ENCODE measurements around the gene KRT78. TPM values are rescaled to one million over a fixed set of nuclear protein-coding genes. Genes with fewer than 3 reads are reported as not detected.

KRT78 gene
- total RNA-seq, 1 experiment from 2014 or later, result 0.34 TPM

Other genes with a start within 250 kb of the KRT78 start
- gene KRT72, start 247.5 kb downstream of the KRT78 start, total RNA-seq (2014; rRNA removed; shearing (Covaris generic)), result not detected in 2 replicates
- not detected in 2 replicates for gene KRT73, start 230.4 kb downstream of the KRT78 start, total RNA-seq (2014; rRNA removed; shearing (Covaris generic))
- gene KRT2, start 196.8 kb downstream of the KRT78 start, total RNA-seq (2014; rRNA removed; shearing (Covaris generic)), result not detected in 2 replicates
- gene KRT1, start 168.6 kb downstream of the KRT78 start, total RNA-seq (2014; rRNA removed; shearing (Covaris generic)), result not detected in 2 replicates
- gene KRT77, start 145.5 kb downstream of the KRT78 start, total RNA-seq (2014; rRNA removed; shearing (Covaris generic)), result not detected in 2 replicates
- not detected in 2 replicates for gene KRT76, start 71.6 kb downstream of the KRT78 start, total RNA-seq (2014; rRNA removed; shearing (Covaris generic))
- not detected in 2 replicates for gene KRT3, start 52.9 kb downstream of the KRT78 start, total RNA-seq (2014; rRNA removed; shearing (Covaris generic))
- gene KRT4, start 34.9 kb downstream of the KRT78 start, total RNA-seq (2014; rRNA removed; shearing (Covaris generic)), result not detected in 2 replicates
- gene KRT79, start 14.7 kb downstream of the KRT78 start, total RNA-seq (2014; rRNA removed; shearing (Covaris generic)), result not detected in 2 replicates
- 0.96 TPM in 1 of 2 replicates, not detected in the other for gene KRT8, start 56.1 kb upstream of the KRT78 start, total RNA-seq (2014; rRNA removed; shearing (Covaris generic))
- 1.0 and 1.6 TPM in 2 replicates for gene KRT18, start 100.1 kb upstream of the KRT78 start, total RNA-seq (2014; rRNA removed; shearing (Covaris generic))
- gene EIF4B, start 157.5 kb upstream of the KRT78 start, total RNA-seq (2014; rRNA removed; shearing (Covaris generic)), result 995 and 1,087 TPM in 2 replicates
- 13.9 and 15.9 TPM in 2 replicates for gene TNS2, start 201.1 kb upstream of the KRT78 start, total RNA-seq (2014; rRNA removed; shearing (Covaris generic))
- 31.8 and 32.4 TPM in 2 replicates for gene SPRYD3, start 230.4 kb upstream of the KRT78 start, total RNA-seq (2014; rRNA removed; shearing (Covaris generic))
- 1.7 and 1.9 TPM in 2 replicates for gene IGFBP6, start 248.7 kb upstream of the KRT78 start, total RNA-seq (2014; rRNA removed; shearing (Covaris generic))

Measured in SK-MEL-5 (cell line).